Fibroblast of the conjunctiva (primary cell): ENCODE results near the gene ITPRIP.
A peak's percentile ranks its signal among the peaks of the same experiment; 100 is the strongest.

ENCODE experiments used
- DNase-seq: peaks from one replicate; pipeline ENCODE4 v3.0.0-alpha.2; 2010; ENCODE audit warnings: low read depth

Gene ITPRIP

DNA sequence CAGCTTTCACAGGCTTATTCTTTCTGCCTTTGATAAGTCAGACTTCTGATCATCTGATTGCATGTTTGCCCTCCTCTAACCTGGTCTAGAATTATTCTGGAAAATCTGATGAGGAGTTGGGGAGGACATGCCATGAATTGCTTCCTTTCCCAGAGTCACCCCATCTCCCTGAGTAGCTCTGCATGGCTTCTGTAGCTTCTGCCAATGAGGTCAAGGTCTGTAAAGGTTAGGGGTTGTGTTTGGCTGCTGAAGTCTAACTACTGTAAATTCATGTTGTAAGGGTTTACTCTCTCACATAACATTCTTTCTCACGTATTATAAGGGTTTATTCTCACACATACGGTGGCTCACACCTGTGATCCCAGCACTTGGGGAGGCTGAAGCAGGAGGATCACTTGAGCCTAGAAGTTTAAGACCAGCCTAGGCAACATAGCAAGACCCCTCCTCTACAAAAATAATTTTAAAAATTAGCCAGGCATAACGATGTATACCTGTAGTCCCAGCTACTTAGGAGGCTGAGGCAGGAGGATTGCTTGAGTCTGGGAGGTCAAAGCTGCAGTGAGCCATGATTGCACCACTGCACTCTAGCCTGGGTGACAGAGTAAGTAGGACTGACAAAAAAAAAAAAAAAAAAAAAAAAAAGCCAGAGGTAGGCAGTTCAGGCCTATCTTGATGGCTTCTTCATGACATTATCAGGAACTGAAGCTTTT, 58.6 kb downstream of the ITPRIP start:
- no peak for DNase-seq

DNA sequence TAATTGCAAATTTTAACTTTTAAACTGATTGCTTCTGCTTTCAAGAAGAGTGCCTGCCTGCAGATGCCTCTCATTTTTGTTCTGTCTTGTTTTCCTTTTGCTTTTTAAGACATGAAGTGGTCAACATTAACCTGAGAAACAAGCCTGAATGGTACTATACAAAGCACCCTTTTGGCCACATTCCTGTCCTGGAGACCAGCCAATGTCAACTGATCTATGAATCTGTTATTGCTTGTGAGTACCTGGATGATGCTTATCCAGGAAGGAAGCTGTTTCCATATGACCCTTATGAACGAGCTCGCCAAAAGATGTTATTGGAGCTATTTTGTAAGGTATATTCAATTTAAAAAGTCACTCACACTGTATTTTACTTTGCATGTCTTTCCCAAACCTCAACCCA, 60.5 kb downstream of the ITPRIP start:
- DNase-seq = no peak

DNA sequence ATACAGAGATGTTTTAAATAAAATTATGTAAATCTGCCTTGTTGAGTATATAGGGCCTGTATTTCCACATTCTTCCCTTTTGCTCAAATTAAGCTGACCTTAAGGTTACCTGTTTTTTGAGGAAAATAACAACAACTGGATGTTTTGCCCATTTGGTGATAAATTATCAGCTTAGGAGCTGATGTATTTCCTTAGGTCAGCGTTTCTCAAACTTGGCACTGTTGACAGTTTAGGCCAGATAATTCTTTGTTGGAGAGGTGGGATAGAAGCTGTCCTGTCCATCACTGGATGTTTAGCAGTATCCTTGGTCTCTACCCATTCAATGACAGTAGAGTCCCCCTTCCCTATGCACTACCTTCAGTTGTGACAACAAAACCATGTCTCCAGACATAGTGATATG, 62.1 kb downstream of the ITPRIP start:
- DNase-seq = no peak

DNA sequence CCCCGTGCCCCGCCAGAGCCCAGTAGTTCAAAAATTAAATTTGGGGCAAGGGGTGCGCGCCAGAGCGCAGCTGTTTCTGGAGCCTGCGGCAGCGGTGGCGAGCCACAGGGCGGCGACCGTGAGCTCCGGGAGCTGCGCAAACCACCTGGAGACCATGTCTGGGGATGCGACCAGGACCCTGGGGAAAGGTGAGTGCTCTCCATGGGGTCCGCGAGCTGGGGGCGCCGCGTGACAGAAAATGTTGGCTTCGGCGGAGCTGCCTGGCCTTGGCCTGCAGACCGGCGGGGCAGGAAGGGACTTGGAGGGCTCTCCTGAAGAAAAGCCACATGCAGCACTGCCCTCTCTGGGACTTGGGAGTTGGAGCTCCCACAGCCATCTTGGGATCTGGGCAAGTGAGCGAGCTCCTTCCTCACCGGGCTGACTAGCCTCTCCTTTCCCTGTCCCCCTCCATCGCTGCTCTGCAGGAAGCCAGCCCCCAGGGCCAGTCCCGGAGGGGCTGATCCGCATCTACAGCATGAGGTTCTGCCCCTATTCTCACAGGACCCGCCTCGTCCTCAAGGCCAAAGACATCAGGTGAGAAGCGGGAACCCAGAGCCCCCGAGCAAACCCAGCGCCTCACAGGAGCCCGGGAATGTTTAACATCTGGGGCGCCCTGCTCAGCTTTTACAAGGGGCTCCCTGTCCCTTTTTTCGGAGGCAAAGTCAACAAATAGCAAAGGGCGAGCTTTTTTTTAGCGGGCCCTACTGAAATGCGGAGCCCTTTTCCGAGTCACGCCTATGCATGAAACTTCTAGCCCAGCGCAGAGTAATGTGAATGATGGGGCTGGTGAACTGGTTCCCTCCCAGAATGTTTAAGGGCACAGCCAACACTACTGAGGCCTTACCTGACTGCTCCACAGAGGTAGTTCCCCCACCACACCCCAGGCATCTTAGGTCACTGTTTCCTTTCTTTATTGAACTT, 63.2 kb downstream of the ITPRIP start:
- DNase-seq = no peak

DNA sequence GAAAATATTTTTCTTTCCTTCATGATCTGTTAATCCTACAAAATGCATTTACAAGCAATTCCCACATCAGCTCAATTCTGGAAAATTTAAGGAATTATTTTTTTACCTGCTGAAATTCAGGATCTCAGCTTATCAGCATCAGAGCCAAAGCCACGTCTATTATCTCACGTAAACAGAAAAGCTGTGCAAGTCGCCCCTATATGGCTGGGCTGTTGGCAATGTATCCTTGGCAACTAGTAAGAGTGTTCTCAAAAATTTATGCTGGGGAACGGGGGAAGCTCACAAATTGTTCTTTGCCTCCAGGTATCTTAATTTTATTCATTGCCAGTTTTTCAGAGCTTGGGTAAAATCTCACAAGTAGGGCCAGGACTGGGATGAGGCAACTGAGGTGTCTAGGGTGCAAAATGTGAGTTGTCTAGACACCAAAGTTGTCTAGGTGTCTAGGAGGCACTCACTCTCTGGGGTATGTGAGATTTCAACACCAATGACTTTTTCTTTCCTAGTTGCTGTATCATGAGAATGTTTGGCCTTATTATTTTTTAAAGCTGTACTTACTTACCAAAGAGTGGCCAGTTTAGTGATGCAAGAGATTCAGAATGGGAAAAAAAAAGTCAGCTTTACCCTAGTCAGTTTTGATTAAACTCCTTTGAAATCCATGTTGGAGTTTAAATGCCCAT, 64.2 kb downstream of the ITPRIP start:
- DNase-seq = no peak

DNA sequence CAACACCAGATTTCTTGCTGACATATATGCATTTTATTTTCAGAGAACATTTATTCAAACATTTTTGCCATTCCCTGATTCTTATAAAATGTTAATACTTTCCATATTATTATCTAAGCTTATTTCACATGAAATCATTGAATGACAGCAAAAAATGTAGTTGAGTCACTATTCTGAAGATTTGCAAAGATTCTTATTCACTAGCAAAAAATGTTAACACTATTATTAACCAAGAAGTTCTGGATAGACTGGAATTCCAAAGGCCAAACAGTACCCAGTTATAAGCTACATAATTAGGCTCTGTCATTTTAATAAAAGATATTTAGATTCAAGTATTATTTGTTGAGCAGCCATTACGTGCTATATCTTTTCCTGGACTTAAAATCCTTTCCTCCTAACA, 65.0 kb downstream of the ITPRIP start:
- DNase-seq = no peak

DNA sequence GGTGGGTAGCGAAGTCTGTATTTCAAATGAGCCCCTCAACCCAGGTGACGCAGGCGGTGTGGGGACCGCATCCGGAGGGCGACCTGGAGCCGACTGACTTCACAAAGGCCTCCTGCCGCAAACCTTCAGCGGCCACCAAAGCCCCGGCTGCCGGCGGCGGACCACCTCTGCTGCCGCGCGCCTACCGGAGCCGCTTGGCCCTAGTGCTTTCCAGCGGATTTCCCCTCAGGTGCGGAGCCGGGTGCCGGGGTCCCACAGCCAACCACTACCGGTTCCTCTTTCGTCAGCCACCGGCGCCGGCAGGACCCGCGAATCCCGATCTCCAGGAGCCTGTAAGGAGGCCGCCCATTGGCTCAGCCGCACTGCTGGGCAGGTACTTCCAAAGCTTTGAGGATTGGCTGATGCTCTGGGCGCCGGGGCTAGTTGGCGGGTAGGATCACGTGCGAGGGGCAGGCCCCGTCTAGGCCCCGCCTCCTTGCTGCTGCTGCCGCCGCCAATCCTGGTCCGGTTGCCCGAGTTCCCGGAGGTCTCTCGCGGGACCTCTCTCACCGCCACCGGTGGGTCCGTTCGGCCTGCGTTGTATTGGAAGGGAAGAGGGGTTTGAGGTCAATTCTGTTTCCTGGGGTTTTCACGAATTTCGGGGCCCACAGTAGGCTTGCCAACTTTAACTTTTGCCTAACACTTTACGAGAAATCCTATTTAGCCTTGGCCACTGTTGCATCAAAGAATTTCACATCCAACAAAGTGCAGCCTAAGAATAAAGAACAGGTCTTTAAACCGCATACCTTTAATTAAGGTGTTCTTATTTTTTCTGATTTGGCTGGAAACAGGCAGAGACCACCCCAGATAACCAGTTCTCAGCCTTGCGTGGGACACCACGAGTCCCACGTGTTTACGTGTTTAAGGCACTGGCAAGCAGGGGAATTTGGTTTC, 69.3 kb downstream of the ITPRIP start, which contains the start of gene GSTO2:
Gene GSTO2, plus strand, starts transcription at position 472 of the 933 bp plus-strand sequence. CDS start 5,732 bp downstream, outside the sequence.
- peak; percentile 98 for DNase-seq

DNA sequence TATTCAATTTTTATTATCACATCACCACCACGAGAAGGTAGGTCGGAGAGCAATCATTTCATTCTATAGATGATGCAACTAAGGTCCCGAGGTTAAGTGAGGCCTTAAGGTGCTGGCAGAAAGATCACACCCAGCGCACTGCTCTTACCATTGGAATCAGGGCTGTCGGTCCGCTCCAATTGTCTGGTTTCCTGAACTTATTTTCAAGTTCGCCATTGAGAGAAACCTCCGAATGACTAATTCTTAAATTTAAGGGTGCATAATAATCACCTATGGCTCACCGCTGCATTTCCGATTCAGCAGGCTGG, 69.9 kb downstream of the ITPRIP start:
- DNase-seq = no peak

DNA sequence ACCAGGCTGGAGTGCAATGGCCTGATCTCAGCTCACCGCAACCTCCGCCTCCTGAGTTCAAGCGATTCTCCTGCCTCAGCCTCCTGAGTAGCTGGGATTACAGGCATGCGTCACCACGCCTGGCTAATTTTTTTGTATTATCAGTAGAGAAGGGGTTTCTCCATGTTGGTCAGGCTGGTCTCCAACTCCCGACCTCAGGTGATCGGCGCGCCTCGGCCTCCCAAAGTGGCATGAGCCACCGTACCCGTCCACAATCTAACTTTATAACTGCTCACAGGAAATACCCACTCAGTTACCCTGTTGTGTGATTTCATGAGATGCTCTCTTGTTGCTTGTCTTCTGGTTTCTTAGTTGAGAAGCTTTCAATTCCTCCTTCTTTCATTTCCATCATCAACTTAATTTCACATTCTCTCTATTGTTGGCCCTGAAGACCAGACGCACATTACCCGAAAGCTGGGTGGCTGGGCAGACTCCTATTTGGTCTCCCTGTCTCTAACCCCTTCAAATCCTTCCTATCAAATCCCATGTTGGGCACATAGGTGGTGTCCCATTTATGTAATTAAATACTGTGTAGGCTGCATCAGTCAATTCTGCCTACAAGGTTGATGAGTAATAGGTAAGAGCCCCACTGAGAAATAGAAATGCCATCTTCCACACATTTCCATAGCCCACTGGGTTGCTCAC, 70.4 kb downstream of the ITPRIP start:
- no peak for DNase-seq

DNA sequence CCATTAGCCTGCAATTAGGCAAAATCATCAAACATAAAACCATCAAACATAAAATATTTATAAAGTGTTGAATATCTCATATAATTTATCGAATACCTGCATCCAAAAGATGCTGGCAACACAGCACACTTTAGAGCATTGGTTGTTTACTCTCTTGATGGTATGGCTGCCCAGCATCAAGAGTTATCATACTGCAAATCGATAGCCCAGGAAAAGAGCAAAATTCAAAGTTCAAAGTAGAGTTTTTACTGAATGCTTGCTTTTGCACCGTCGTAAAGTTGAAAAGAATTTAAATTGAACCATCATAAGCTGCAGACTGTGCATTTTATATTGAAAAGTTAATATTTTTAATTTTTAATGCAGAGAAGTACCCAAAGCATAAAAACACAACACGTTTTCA, 73.5 kb downstream of the ITPRIP start:
- DNase-seq = no peak

DNA sequence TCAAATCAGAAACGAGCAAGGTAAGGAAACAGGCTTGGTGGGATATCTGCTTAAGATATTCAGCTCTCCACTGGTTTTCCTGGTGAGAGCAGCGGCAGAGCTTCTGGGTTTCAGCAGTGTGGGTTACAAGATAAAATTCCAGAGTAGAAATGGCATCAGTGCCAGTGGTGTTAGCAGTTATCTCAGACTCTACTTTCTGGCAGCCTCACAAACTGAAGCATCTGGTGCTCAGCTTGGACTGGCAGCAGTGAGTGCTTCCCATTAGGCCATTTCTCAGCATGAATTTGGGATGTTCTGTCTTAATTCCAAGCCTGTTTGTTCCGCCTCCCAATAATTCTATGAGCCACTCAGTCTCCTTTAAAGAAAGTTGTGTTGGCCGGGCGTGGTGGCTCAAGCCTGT, 76.2 kb downstream of the ITPRIP start:
- no peak for DNase-seq

DNA sequence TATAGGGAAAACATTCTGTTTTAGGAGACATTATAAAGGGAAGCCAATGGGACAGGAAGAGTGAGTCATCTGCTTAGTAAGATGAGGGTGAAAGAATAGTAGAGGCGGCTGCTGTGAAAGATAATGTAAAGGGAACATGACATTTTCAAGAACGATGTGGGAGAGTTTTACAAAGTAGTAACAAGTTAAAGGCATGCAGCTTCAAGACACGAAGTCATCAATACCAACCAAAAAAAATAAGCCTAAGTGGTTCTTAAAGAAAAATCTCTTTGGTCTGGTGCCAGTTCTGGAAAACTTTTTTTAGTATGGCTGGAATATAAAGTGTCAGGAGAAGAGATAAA, 77.5 kb downstream of the ITPRIP start:
- DNase-seq = no peak

DNA sequence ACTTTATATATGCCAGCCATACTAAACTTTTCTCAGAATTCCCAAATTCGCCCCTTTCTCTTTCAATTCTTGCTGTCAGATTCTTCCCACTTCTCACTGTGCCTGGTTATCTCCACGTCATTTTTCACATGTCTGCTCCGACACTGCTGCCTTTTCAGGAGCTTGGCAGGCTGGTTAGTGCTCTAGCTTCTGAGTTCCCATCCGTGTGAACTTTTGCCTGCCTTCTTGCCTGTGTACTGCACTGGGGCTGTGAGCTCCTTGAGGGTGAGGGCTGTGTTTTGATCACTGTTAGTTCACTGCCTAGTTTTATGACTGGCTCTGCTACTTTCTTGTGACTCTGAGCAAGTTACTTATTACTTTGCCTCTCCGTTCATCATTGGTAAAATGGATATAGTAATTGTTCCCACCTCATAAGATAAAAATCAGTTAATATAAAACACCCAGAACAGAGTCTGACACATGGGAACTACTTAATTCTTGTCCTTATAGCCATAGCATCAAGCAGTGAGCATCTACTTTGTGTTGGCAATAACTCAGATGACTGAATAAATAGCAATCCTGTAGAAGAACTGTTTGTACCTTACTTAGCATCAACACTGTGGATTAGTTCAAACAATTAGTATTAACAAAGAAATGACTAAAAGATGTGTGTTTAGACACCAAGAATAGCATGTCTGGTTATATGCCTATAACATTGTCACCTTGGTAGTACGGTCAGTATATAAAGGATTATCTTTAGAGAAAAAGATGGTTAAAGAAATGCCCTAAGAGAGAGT, 78.1 kb downstream of the ITPRIP start:
- no peak for DNase-seq
